H9 (cell line): Measurements from ENCODE around the gene KCTD1. TPM values are rescaled to one million over a fixed set of nuclear protein-coding genes. Genes with fewer than 3 reads are reported as not detected.

Experiments
- DNase-seq: peaks from one replicate; pipeline ENCODE4 v3.0.0-alpha.2; 2017
- H2AFZ ChIP-seq: one replicate; pipeline ENCODE4 v1.6.1; 2013; ENCODE audit warnings: mild to moderate bottlenecking, low read length, control low read depth, moderate library complexity
- H2AK5ac ChIP-seq: 2 replicates; pipeline ENCODE4 v1.6.1; 2013; ENCODE audit warnings: low read length, control low read depth, mixed read lengths; ENCODE audit not compliant: insufficient read length
- H2BK120ac ChIP-seq: one replicate; pipeline ENCODE4 v1.6.1; 2013; ENCODE audit warnings: low read depth, mild to moderate bottlenecking, low read length, control low read depth, inconsistent platforms; ENCODE audit not compliant: poor library complexity, severe bottlenecking
- H2BK12ac ChIP-seq: 2 replicates; pipeline ENCODE4 v1.6.1; 2013; ENCODE audit warnings: low read length, control low read depth, mixed read lengths, low read depth; ENCODE audit not compliant: insufficient read length
- H2BK15ac ChIP-seq: 2 replicates; pipeline ENCODE4 v1.6.1; 2013; ENCODE audit warnings: low read depth, low read length, control low read depth
- H2BK20ac ChIP-seq: one replicate; pipeline ENCODE4 v1.6.1; 2013; ENCODE audit warnings: low read depth, mild to moderate bottlenecking, low read length, control low read depth, inconsistent platforms; ENCODE audit not compliant: poor library complexity, severe bottlenecking
- H2BK5ac ChIP-seq: 2 replicates; pipeline ENCODE4 v1.6.1; 2013; ENCODE audit warnings: low read length, control low read depth, mixed read lengths; ENCODE audit not compliant: insufficient read length
- H3K14ac ChIP-seq: 2 replicates; pipeline ENCODE4 v1.6.1; 2013; ENCODE audit warnings: low read length, control low read depth; ENCODE audit not compliant: insufficient read depth
- H3K18ac ChIP-seq: 2 replicates; pipeline ENCODE4 v1.6.1; 2013; ENCODE audit warnings: low read depth, mild to moderate bottlenecking, mixed read lengths, low read length, control low read depth; ENCODE audit not compliant: insufficient read length
- H3K23ac ChIP-seq: 2 replicates; pipeline ENCODE4 v1.6.1; 2013; ENCODE audit warnings: low read length, control low read depth, mixed read lengths, low read depth; ENCODE audit not compliant: insufficient read length
- H3K23me2 ChIP-seq: 2 replicates; pipeline ENCODE4 v1.6.1; 2013; ENCODE audit warnings: low read depth, mild to moderate bottlenecking, mixed read lengths, low read length, control low read depth; ENCODE audit not compliant: insufficient read length, poor library complexity, severe bottlenecking
- H3K27ac ChIP-seq: 2 replicates; pipeline ENCODE4 v1.5.1; 2013; ENCODE audit warnings: low read length, control low read depth, mixed read lengths, low read depth; ENCODE audit not compliant: insufficient read length
- H3K27me3 ChIP-seq: 2 replicates; pipeline ENCODE4 v1.6.1; 2013; ENCODE audit warnings: low read length, control low read depth, inconsistent platforms; ENCODE audit not compliant: insufficient read depth
- H3K4ac ChIP-seq: 2 replicates; pipeline ENCODE4 v1.6.1; 2013; ENCODE audit warnings: low read depth, mild to moderate bottlenecking, control low read depth, inconsistent platforms, low read length, moderate library complexity
- H3K4me1 ChIP-seq: 2 replicates; pipeline ENCODE4 v1.6.1; 2013; ENCODE audit warnings: low read length, control low read depth, inconsistent platforms; ENCODE audit not compliant: insufficient read depth
- H3K4me2 ChIP-seq: 2 replicates; pipeline ENCODE4 v1.6.1; 2013; ENCODE audit warnings: low read length, control low read depth, mixed read lengths; ENCODE audit not compliant: insufficient read length, insufficient read depth
- H3K56ac ChIP-seq: 2 replicates; pipeline ENCODE4 v1.6.1; 2013; ENCODE audit warnings: low read depth, mild to moderate bottlenecking, mixed read lengths, low read length, control low read depth; ENCODE audit not compliant: insufficient read length
- H3K79me1 ChIP-seq: 2 replicates; pipeline ENCODE4 v1.6.1; 2013; ENCODE audit warnings: low read depth, mild to moderate bottlenecking, moderate library complexity, low read length, control low read depth, inconsistent platforms; ENCODE audit not compliant: insufficient read depth, poor library complexity, severe bottlenecking
- H3K79me2 ChIP-seq: 2 replicates; pipeline ENCODE4 v1.6.1; 2013; ENCODE audit warnings: low read length, control low read depth, inconsistent platforms; ENCODE audit not compliant: insufficient read depth
- H3K9ac ChIP-seq: 2 replicates; pipeline ENCODE4 v1.6.1; 2013; ENCODE audit warnings: low read length, control low read depth, mixed read lengths; ENCODE audit not compliant: insufficient read length; ENCODE audit errors: extremely low read depth
- H3K9me3 ChIP-seq: one replicate; pipeline ENCODE4 v1.6.1; 2013; ENCODE audit warnings: low read depth, low read length, inconsistent platforms; ENCODE audit not compliant: control insufficient read depth
- H3T11ph ChIP-seq: one replicate; pipeline ENCODE4 v1.6.1; 2013; ENCODE audit warnings: mild to moderate bottlenecking, low read length, control low read depth, inconsistent platforms
- H4K20me1 ChIP-seq: one replicate; pipeline ENCODE4 v1.6.1; 2013; ENCODE audit not compliant: control insufficient read depth, insufficient read length, insufficient read depth
- H4K5ac ChIP-seq: 2 replicates; pipeline ENCODE4 v1.6.1; 2013; ENCODE audit warnings: low read depth, mild to moderate bottlenecking, mixed read lengths, low read length, control low read depth; ENCODE audit not compliant: insufficient read length
- H4K8ac ChIP-seq: replicated peaks from 2 replicates; pipeline ENCODE4 v1.6.1; 2013; ENCODE audit warnings: low read length, control low read depth, mixed read lengths, low read depth; ENCODE audit not compliant: insufficient read length
- H4K91ac ChIP-seq: 2 replicates; pipeline ENCODE4 v1.6.1; 2013; ENCODE audit warnings: low read depth, mild to moderate bottlenecking, moderate library complexity, mixed read lengths, low read length, control low read depth; ENCODE audit not compliant: insufficient read length
- H3K27ac Mint-ChIP-seq, 3 experiments: 2 replicates in 2 of 3; 3 replicates in 1 of 3; pipeline ENCODE4 v1.8.0; 2020 to 2021; ENCODE audit warnings: mixed read lengths in 3 of 3, mild to moderate bottlenecking in 1 of 3, moderate library complexity in 1 of 3
- H3K27me3 Mint-ChIP-seq: 2 replicates; pipeline ENCODE4 v1.8.0; 2021; ENCODE audit warnings: low read depth, mild to moderate bottlenecking, moderate library complexity, mixed read lengths
- H3K36me3 Mint-ChIP-seq, 3 experiments: 2 replicates in 2 of 3; 3 replicates in 1 of 3; pipeline ENCODE4 v1.8.0; 2020 to 2021; ENCODE audit warnings: low read depth in 3 of 3, mixed read lengths in 3 of 3; ENCODE audit not compliant: insufficient read depth in 1 of 3
- H3K4me1 Mint-ChIP-seq, 2 experiments: 2 replicates each; pipeline ENCODE4 v1.8.0; 2020; ENCODE audit warnings: mixed read lengths in 2 of 2
- H3K4me3 Mint-ChIP-seq, 2 experiments: 2 replicates in 1 of 2; 3 replicates in 1 of 2; pipeline ENCODE4 v1.8.0; 2020 to 2021; ENCODE audit warnings: mild to moderate bottlenecking in 2 of 2, mixed read lengths in 2 of 2, moderate library complexity in 1 of 2
- H3K9me3 Mint-ChIP-seq, 2 experiments: 2 replicates in 1 of 2; 3 replicates in 1 of 2; pipeline ENCODE4 v1.8.0; 2020; ENCODE audit warnings: mild to moderate bottlenecking in 2 of 2, mixed read lengths in 2 of 2, moderate library complexity in 1 of 2
- WGBS: extraction: QIAGEN DNeasy Blood & Tissue Kit; methylation state at CpG from one replicate; pipeline ENCODE4 v1.1.7; 2013; ENCODE audit warnings: missing lambda C conversion rate, low lambda C conversion rate, mixed read lengths; ENCODE audit not compliant: insufficient read length; ENCODE audit errors: extremely low coverage; 5-methylcytosine and 5-hydroxymethylcytosine counted together
- total RNA-seq: library from RNA; stranded (reverse); gene quantifications from 2 replicates; pipeline ENCODE4 v1.2.1, GENCODE V29; 2021
- TF ChIP-seq, protein P1 (sequence below): fragments of 200-600 bp; sonication (generic); conservative IDR thresholded peaks from 3 replicates; pipeline ENCODE4 v1.8.0; 2021; ENCODE audit warnings: antibody characterized with exemption, mild to moderate bottlenecking

The KCTD1 gene
- total RNA-seq, 1 experiment from 2014 or later = 10.8 TPM

DNA sequence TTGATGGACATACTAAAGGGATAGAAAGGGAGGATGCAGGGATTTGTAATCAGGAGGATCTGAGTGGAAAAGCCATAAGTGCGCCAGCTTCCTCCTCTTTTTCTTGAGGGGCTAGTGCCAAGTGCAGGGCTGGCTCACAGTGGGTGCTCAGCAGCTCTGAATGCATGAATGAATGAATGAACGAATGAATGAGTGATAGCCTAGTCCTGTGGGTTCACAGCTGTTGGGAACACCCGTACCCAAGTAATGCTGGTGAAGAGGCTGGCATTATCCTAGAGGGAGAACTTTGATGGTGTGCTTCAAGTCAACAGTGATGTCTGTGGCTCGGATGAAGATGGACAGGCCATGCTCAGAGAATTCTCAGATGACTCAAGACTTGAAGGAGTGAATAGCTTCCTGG lies 108.8 kb downstream of the KCTD1 start:
- H2AK5ac ChIP-seq = no peak overlapping the region
- H3K4me3 Mint-ChIP-seq = no peak overlapping the region
- peak; percentile 4 for DNase-seq
- no peak overlapping the region for H2BK20ac ChIP-seq
- H3K23me2 ChIP-seq = no peaks in the 10 kb centered on the region
- no peak overlapping the region for H4K91ac ChIP-seq
- no CpG with 5 or more reads among the region's 4 CpGs for WGBS
- H3T11ph ChIP-seq = no peak overlapping the region
- TF ChIP-seq, protein P1, sequence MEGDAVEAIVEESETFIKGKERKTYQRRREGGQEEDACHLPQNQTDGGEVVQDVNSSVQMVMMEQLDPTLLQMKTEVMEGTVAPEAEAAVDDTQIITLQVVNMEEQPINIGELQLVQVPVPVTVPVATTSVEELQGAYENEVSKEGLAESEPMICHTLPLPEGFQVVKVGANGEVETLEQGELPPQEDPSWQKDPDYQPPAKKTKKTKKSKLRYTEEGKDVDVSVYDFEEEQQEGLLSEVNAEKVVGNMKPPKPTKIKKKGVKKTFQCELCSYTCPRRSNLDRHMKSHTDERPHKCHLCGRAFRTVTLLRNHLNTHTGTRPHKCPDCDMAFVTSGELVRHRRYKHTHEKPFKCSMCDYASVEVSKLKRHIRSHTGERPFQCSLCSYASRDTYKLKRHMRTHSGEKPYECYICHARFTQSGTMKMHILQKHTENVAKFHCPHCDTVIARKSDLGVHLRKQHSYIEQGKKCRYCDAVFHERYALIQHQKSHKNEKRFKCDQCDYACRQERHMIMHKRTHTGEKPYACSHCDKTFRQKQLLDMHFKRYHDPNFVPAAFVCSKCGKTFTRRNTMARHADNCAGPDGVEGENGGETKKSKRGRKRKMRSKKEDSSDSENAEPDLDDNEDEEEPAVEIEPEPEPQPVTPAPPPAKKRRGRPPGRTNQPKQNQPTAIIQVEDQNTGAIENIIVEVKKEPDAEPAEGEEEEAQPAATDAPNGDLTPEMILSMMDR = no peak
- no peak overlapping the region for H2BK120ac ChIP-seq
- peaks cover 0 to 5% (median 2%) of the 10 kb centered on the region in 3 experiments; a peak in 2 of 7 replicates for H3K36me3 Mint-ChIP-seq
- peaks cover 0 to 7% of the 10 kb centered on the region in 2 experiments; a peak in 2 of 5 replicates for H3K9me3 Mint-ChIP-seq
- H3K4ac ChIP-seq = no peak overlapping the region
- H3K18ac ChIP-seq = no peak overlapping the region
- no peak overlapping the region for H2BK12ac ChIP-seq
- no peaks in the 10 kb centered on the region for H4K20me1 ChIP-seq
- H3K14ac ChIP-seq = no peak overlapping the region
- H3K79me1 ChIP-seq = no peaks in the 10 kb centered on the region
- H2AFZ ChIP-seq = no peak overlapping the region
- H4K5ac ChIP-seq = no peak overlapping the region
- H3K27ac Mint-ChIP-seq = no peak overlapping the region
- H3K9ac ChIP-seq = no peak overlapping the region
- H3K23ac ChIP-seq = no peak overlapping the region
- H3K4me1 ChIP-seq = no peaks in the 10 kb centered on the region
- no peak overlapping the region for H2BK5ac ChIP-seq
- H3K56ac ChIP-seq = no peak overlapping the region
- no peaks in the 10 kb centered on the region for H3K79me2 ChIP-seq
- H2BK15ac ChIP-seq = no peak overlapping the region
- peaks cover 5% of the 10 kb centered on the region for H3K27me3 Mint-ChIP-seq
- peaks cover 11 to 13% of the 10 kb centered on the region in 2 experiments for H3K4me1 Mint-ChIP-seq
- no peak overlapping the region for H3K27ac ChIP-seq
- H3K4me2 ChIP-seq = no peak overlapping the region
- H3K9me3 ChIP-seq = no peaks in the 10 kb centered on the region
- no peak overlapping the region for H4K8ac ChIP-seq
- no peaks in the 10 kb centered on the region for H3K27me3 ChIP-seq
